ENCODE data around the gene MYLK3. TPM values are rescaled to one million over a fixed set of nuclear protein-coding genes. Genes with fewer than 3 reads are reported as not detected.
A peak's percentile ranks its signal among the peaks of the same experiment; 100 is the strongest.

MYLK3 gene
- total RNA-seq, 4 donors from 2014 or later, result 0.11 to 0.86 (median 0.19) TPM; not detected in 1

DNA sequence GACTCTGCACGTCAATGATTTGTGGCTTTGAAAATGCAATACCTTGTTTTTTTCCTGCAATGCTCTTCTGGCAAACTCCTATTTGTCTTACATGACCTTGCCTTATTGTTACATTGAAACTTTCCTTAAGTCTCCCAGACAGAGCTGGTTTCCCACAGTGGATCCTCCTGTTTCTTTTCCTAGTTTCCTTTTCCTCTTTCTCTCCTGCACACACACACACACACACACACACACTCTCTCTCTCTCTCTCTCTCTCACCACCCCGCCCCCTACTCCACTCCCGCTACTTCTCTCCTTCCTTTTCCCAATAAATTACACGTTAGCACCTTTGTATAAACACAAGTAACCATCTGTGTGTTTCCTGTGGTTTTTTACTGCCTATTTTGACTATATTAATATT, 56.4 kb downstream of the MYLK3 start:
- no peak for TF ChIP-seq CTCF (IDR thresholded peaks at IDR 0.05)
- TF ChIP-seq POLR2A (IDR thresholded peaks at IDR 0.05), result no peak
- intact Hi-C loops (cut with DNase I; ENCODE audit: low total_unique reads), result no loop called here
- no peak for DNase-seq (ENCODE audit: low spot score in 2 of 2)
- no peak overlapping the region for H3K4me3 ChIP-seq (ENCODE audit: low read depth, poor library complexity, severe bottlenecking)
- WGBS, 2 donors, result 66 to 71% methylated on average over 4 of the region's 4 CpGs

DNA sequence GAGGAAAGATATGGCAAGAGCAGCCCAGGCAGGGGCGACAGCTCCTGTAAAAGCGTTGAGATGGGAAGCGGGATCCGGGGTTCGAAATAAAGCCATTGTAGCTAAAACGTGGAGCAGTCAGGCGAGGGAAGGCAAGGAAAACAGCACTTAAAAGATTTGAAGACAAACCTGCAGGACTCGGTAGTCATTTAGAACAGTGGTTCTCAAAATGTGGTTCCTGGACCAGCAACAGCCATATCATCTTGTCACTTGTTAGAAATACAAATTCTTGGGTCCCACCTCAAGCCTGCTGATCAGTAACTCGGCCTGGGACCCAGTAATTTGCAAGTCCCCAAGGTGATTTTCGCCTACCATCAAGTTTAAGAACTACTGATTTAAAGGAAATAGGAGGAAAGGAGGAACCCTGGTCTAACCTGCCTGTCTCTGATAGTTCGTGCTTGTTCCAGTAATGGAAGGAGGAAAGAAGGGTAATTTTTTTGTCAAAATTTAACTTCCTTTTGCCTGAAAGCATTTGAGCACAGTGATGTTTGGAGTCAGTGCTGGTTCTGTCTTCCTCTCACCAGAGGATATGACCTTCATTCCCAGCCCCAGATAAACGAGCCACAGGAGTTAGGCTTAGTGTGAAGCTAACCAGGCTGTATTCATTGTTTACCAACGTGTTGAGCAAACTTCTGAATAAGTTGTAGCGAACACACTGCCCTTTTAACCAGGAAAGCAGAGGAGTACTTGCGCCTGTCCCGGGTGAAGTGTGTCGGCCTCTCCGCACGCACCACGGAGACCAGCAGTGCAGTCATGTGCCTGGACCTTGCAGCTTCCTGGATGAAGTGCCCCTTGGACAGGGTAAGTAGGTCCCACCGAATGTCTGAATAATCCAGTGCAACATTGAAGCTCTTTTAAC, 57.6 kb downstream of the MYLK3 start:
- peak overlapping the region; percentile 89 for H3K4me3 ChIP-seq (ENCODE audit: low read depth, poor library complexity, severe bottlenecking)
- no peak for DNase-seq (ENCODE audit: low spot score in 2 of 2)
- TF ChIP-seq CTCF (IDR thresholded peaks at IDR 0.05) (no peak), POLR2A (IDR thresholded peaks at IDR 0.05) (no peak)
- intact Hi-C loops (cut with DNase I; ENCODE audit: low total_unique reads), result no loop called here
- WGBS, 2 donors, result 15% methylated on average over 19 to 21 of the region's 21 CpGs

DNA sequence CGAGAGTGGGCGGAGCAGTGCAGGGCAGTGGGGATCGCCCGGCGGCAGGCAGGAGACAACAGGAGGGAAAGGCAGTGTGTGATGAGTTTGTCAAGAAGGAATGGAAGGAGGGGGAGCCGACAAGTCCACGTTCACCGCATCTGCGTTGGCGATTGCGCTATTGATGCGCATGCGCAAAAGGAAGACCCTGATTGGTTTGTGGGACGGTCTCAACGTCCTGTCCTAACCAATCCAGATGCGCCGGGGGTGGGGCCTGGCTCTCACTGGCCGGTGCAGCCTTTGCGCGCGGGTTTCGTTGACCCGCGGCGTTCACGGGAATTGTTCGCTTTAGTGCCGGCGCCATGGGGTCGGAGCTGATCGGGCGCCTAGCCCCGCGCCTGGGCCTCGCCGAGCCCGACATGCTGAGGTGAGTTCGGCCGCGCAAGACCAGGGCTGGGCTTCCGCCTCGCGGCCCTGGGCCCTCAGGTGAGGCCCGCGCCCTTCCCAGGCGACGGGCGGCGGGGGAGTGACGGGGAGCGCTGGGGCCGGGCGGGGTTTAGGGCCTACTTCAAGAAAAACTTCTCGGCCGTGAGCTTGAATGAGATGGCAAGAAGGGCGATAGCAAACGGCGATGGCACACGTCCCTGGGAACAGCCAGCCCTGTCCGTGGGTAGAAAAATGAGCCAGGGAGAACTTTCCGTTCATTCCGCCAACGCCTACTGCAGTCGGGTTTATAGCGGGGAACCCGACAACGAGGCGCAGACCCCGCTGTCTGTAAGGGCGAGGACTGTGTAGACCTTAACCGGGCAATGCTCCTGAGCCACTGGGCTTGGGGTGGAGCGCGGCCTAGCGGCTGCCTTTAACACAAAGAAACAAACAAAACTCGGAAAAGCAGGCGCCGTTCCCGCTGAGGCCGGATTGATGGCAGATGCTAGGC, 58.5 kb downstream of the MYLK3 start, which contains the start of gene ORC6:
TSS of gene ORC6 (plus strand) at position 295 of the 916 bp plus-strand sequence. CDS start at position 342, 47 bp downstream.
- peak within 1 kb of the TSS; percentile 89 for H3K4me3 ChIP-seq (ENCODE audit: low read depth, poor library complexity, severe bottlenecking)
- 0 to 1% methylated on average over 65 to 76 of the region's 79 CpGs for WGBS, 2 donors
- peak; percentile 98 to 100 for DNase-seq (ENCODE audit: low spot score in 2 of 2)
- intact Hi-C loops (cut with DNase I; ENCODE audit: low total_unique reads), result no loop called here
- TF ChIP-seq CTCF (IDR thresholded peaks at IDR 0.05) (no peak), POLR2A (IDR thresholded peaks at IDR 0.05) (no peak)

DNA sequence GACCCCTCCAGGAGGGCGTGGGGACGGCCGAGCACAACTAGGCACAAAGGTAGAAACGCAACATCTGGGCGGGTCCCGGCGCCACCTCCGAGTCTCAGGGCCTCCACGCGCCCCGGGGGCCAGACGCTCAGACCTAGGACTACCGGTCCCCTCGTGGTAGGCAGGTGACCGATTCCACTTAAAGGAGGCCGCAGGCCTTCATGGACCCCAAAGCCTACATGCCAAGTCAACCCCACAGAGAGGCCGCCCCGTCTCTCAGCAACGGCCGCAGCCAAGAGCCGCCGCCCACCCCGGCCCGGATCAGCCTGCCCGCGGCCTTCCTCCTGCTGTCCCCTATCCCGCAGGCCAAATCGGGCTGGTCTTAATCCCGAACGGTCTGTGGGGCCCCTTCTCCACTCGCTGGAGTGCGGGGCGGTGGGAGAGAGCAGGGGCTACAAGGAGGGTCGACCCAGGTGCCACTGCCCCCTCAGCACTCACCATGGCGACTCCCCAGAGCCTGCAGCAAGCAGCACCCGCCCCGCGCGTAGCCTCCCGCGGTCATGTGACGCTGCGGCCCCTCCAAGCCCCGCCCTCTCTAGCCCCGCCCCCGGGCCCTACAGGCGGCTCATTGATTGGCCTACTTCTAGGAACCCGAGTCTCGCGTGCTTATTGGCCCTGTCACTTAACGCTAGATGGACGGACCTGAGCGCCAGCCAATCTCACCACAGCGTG, 59.3 kb downstream of the MYLK3 start, which contains the start of gene VPS35:
TSS of gene VPS35 (minus strand) at position 525 of the 711 bp plus-strand sequence. CDS start at position 480, 45 bp downstream.
- 1% methylated on average over 33 to 37 of the region's 54 CpGs for WGBS, 2 donors
- TF ChIP-seq CTCF (IDR thresholded peaks at IDR 0.05) (no peak), POLR2A (IDR thresholded peaks at IDR 0.05) (no peak)
- peak; percentile 100 for DNase-seq (ENCODE audit: low spot score in 2 of 2)
- peak within 1 kb of the TSS; percentile 89 for H3K4me3 ChIP-seq (ENCODE audit: low read depth, poor library complexity, severe bottlenecking)
- intact Hi-C loops (cut with DNase I; ENCODE audit: low total_unique reads), result no loop called here

- 3 to 4% methylated on average over 14 of the region's 14 CpGs for WGBS, 2 donors
- peak in 1 of 2 donors; percentile 44 for DNase-seq (ENCODE audit: low spot score in 2 of 2)
- intact Hi-C loops (cut with DNase I; ENCODE audit: low total_unique reads), result no loop called here
These were observed 60.0 kb downstream of the MYLK3 start for GRCh38 chr16:46688101-46688653.

More at GRCh38 chr16:46688101-46688653, 60.0 kb downstream of the MYLK3 start:
- peak overlapping the region; percentile 89 for H3K4me3 ChIP-seq (ENCODE audit: low read depth, poor library complexity, severe bottlenecking)
- TF ChIP-seq POLR2A (IDR thresholded peaks at IDR 0.05), result no peak

Data from lower leg skin (tissue), 4 donors.